Omental fat pad (tissue), 4 donors: Measurements from ENCODE around the gene SLC9A3. TPM values are rescaled to one million over a fixed set of nuclear protein-coding genes. Genes with fewer than 3 reads are reported as not detected.

Source experiments
- ATAC-seq: fragments of 150-250 bp; one replicate; pipeline ENCODE4 v1.9.1; 2016; ENCODE audit warnings: mild to moderate bottlenecking, moderate library complexity; ENCODE audit not compliant: low FRiP score
- DNase-seq: peaks from one replicate; pipeline ENCODE4 v3.0.0-alpha.2; 2019; ENCODE audit warnings: low spot score
- total RNA-seq, 4 donors: library from RNA; depleted of rRNA; stranded (reverse); fragments of >200 nt; gene quantifications; one replicate each; pipeline ENCODE4 v1.1.0, GENCODE V29; 2016
- TF ChIP-seq, protein P1 (sequence below), 3 donors: fragments of 450-650 bp; IDR thresholded peaks; one replicate each; pipeline ENCODE4 v1.5.1; 2016 to 2017; ENCODE audit warnings: antibody characterized with exemption in 3 of 3, mild to moderate bottlenecking in 3 of 3, moderate library complexity in 2 of 3

The SLC9A3 gene
- total RNA-seq, 4 donors from 2014 or later, result 1.0 to 4.3 (median 1.7) TPM

GRCh38 chr5:427415-428087 is 96.7 kb downstream of the SLC9A3 start:
- TF ChIP-seq, protein P1, sequence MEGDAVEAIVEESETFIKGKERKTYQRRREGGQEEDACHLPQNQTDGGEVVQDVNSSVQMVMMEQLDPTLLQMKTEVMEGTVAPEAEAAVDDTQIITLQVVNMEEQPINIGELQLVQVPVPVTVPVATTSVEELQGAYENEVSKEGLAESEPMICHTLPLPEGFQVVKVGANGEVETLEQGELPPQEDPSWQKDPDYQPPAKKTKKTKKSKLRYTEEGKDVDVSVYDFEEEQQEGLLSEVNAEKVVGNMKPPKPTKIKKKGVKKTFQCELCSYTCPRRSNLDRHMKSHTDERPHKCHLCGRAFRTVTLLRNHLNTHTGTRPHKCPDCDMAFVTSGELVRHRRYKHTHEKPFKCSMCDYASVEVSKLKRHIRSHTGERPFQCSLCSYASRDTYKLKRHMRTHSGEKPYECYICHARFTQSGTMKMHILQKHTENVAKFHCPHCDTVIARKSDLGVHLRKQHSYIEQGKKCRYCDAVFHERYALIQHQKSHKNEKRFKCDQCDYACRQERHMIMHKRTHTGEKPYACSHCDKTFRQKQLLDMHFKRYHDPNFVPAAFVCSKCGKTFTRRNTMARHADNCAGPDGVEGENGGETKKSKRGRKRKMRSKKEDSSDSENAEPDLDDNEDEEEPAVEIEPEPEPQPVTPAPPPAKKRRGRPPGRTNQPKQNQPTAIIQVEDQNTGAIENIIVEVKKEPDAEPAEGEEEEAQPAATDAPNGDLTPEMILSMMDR (IDR thresholded peaks at IDR 0.05), result no peak
- ATAC-seq (no peak), DNase-seq (no peak)

GRCh38 chr5:426392-426976 is 97.8 kb downstream of the SLC9A3 start:
- ATAC-seq (no peak), DNase-seq (no peak)
- TF ChIP-seq, protein P1 (IDR thresholded peaks at IDR 0.05), result no peak

DNA sequence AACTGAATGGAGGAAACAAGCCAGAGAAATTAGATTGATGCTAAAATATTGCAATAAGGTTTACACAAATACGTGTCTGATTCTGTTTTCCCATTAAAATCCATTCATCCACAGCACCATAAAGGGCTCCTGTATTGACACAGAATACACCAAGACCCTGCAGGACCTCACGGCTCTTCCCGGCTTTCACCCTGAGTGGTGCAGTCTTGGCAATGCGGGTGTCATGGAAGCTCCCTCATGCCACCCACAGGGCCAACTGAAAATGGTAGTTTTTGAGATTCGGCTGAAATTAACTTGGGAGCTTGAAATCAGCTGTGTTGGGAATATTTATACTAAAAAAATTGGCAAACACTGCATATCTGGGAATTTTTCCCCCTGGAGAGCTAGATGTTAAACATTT is 98.5 kb downstream of the SLC9A3 start:
- TF ChIP-seq, protein P1 (IDR thresholded peaks at IDR 0.05), result no peak
- DNase-seq, result no peak
- no peak for ATAC-seq

DNA sequence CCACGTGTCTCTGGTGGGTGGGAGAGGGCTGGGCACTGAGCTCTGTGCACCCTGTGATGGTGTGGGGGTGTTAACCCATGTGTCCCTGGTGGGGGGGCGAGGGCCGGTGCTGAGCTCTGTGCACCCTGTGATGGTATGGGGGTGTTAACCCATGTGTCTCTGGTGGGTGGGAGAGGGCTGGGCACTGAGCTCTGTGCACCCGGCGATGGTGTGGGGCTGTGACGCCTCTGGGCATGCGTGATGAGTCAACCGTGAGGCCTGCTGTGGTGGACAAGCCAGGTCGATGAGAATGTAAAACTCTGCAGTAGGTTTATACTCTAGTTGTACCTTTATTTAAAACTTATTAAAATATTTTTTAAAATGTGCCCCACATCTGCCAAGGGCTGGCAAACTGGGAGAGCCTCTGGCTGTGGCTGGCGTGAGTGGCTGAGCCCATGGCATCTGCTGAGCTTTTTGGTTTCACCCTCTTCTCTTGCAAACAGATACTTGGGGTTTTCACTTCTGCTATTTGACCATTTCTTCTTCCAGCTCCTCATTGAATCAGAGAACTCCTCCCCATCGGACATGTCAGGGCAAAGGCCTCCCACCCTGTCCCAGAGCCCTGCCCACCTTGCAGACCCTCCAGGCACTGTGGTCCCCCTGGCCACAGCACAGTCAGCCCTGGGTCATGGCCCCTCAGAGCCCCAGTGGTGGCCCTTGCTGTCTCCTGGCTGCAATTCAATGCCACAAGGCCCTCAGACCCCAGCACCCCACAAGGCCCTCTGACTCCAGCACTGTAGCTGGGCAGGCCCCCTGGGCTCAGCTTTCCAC is 99.7 kb downstream of the SLC9A3 start:
- no peak for DNase-seq
- no peak for ATAC-seq
- TF ChIP-seq, protein P1 (IDR thresholded peaks at IDR 0.05), result no peak

DNA sequence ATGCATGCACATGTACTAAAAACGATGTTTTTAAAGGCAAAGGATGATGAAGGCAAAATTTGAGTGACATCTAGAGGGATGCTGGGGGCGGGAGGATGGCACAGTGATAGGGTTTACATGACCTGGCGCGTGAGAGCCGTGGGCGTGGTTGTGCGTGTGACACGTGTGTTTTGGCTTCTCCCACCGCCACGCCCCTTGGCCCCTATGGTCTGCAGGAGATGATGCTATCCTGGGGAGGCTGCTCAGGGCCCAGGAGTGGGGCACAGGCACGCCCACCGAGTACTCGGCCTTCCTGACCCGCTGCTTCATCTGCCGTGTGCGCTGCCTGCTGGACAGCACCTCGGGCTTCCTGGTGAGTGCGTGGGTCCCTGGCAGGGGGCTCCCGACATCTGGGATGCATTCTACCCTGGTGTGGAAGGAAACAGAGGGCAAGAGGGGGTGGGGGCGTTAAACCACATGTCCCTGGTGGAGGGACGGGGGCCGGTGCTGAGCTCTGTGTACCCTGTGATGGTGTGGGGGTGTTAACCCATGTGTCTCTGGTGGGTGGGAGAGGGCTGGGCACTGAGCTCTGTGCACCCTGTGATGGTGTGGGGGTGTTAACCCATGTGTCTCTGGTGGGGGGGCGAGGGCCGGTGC is 100.5 kb downstream of the SLC9A3 start:
- ATAC-seq, result no peak
- DNase-seq, result no peak
- TF ChIP-seq, protein P1 (IDR thresholded peaks at IDR 0.05), result no peak

DNA sequence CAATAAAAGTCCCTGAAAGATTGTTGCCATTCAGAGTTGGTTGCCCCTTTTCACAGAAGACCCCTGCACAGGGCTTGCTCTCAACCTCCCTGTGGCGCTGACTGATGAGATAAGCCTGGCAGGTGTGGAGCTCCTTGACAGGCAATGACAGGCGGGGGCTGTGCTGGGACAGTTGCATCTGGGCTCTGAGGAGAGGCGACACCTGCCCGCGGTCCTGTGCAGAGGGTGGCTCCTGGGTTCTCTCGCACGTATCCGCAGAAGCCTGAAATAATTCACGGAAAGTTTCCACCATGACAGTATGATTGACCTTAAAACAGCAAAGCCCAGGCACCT is 101.0 kb downstream of the SLC9A3 start:
- TF ChIP-seq, protein P1 (IDR thresholded peaks at IDR 0.05), result no peak
- DNase-seq (no peak), ATAC-seq (no peak)
